ENCODE results near the gene SGIP1. TPM values are rescaled to one million over a fixed set of nuclear protein-coding genes. Genes with fewer than 3 reads are reported as not detected.

The SGIP1 gene
- total and polyA plus RNA-seq, 2 of the 4 experiments (the other 2 are of a cell fraction), result 27.1 to 42.7 TPM

DNA sequence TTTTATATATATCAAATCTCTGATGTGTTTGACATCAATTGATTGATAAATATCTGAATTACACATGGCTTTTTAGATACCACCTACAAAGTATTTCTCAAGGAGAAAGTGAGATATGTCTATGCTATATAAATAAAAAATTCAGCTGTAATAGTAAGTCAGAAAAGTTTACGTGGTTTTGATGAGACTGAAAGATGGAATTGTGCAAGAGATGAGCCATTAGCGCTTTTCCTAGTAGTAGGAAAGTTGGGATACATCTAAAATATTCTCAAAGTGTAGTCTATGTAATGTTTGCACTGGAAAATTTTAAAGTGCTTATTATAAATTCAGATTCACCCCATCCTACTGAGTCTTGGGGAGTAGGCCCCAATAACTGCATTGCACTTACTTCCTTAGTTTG, 49.1 kb downstream of the SGIP1 start:
- WGBS, 2 experiments (ENCODE audit: extremely low coverage in 2 of 2, insufficient read length in 1 of 2), result no CpG with 5 or more reads among the region's 2 CpGs
- H4K91ac ChIP-seq (ENCODE audit: insufficient read depth, low read depth, low read length), result no peak overlapping the region
- H3K23ac ChIP-seq (ENCODE audit: low read depth, low read length), result no peak overlapping the region
- H2AFZ ChIP-seq (replicated peaks; ENCODE audit: low read length, poor library complexity), result no peak overlapping the region
- H3K14ac ChIP-seq (replicated peaks; ENCODE audit: low read depth, low read length), result 0 out of 2 replicates have a peak overlapping the region, but pooled peaks have one; percentile 13
- H2AK5ac ChIP-seq (ENCODE audit: low read depth, low read length), result no peak overlapping the region
- no peak overlapping the region for H3K4ac ChIP-seq (ENCODE audit: low read depth, low read length)
- no peak overlapping the region for H3K4me2 ChIP-seq (ENCODE audit: low read depth, low read length)
- H3K27ac ChIP-seq (ENCODE audit: insufficient read depth, low read length), result no peak overlapping the region
- no TSS peak for BruUV-seq (replicated peaks)
- intact Hi-C loops (cut with micrococcal nuclease) (no loop called here), dilution Hi-C loops (cut with HindIII; ENCODE audit: low sequenced_read_pairs, unreplicated experiment) (no loop called here), in situ Hi-C loops (cut with MboI; ENCODE audit: low sequenced_read_pairs) (no loop called here)
- 0 out of 3 replicates have a peak overlapping the region, but pooled peaks have one; percentile 44 for H2BK15ac ChIP-seq (ENCODE audit: low read depth, low read length)
- no peaks in the 10 kb centered on the region for H3K9me3 ChIP-seq (ENCODE audit: control insufficient read depth, insufficient read depth, low read length)
- H2AK9ac ChIP-seq (replicated peaks; ENCODE audit: low read depth, low read length, poor library complexity), result no peak overlapping the region
- ATAC-seq (ENCODE audit: low read depth) (no peak), DNase-seq (peak; percentile 47)
- H3K18ac ChIP-seq (ENCODE audit: low read depth, low read length), result no peak overlapping the region
- H4K20me1 ChIP-seq (ENCODE audit: insufficient read depth, low read length), result peaks cover 37% of the 10 kb centered on the region; the same call in 1 of the 2 replicates
- peaks cover 4% of the 10 kb centered on the region; the same call in 1 of the 2 replicates for H3K9me1 ChIP-seq (ENCODE audit: insufficient read depth, low read length)
- no peak overlapping the region for H3K9ac ChIP-seq (ENCODE audit: low read depth, low read length)
- no peak overlapping the region for H3K56ac ChIP-seq (ENCODE audit: extremely low read depth, insufficient read depth, low read length)
- peaks cover 4% of the 10 kb centered on the region; the same call in 1 of the 2 replicates for H3K36me3 ChIP-seq (ENCODE audit: control insufficient read depth, insufficient read depth, low read length)
- no peaks in the 10 kb centered on the region for H3K27me3 ChIP-seq (ENCODE audit: control insufficient read depth, insufficient read depth, low read length)
- H3K4me1 ChIP-seq (ENCODE audit: control insufficient read depth, insufficient read depth, low read length), result peaks cover 3% of the 10 kb centered on the region
- H3K4me3 ChIP-seq (ENCODE audit: insufficient read depth, low read depth, low read length), result no peak overlapping the region
- H4K5ac ChIP-seq (ENCODE audit: low read depth, low read length), result no peak overlapping the region
- TF ChIP-seq POLR2A (IDR thresholded peaks at IDR 0.05; ENCODE audit: low read depth, low read length), result no peak
- TF ChIP-seq CHD1 (IDR thresholded peaks at IDR 0.05; ENCODE audit: low read depth, low read length), result no peak
- TF ChIP-seq, protein P1, sequence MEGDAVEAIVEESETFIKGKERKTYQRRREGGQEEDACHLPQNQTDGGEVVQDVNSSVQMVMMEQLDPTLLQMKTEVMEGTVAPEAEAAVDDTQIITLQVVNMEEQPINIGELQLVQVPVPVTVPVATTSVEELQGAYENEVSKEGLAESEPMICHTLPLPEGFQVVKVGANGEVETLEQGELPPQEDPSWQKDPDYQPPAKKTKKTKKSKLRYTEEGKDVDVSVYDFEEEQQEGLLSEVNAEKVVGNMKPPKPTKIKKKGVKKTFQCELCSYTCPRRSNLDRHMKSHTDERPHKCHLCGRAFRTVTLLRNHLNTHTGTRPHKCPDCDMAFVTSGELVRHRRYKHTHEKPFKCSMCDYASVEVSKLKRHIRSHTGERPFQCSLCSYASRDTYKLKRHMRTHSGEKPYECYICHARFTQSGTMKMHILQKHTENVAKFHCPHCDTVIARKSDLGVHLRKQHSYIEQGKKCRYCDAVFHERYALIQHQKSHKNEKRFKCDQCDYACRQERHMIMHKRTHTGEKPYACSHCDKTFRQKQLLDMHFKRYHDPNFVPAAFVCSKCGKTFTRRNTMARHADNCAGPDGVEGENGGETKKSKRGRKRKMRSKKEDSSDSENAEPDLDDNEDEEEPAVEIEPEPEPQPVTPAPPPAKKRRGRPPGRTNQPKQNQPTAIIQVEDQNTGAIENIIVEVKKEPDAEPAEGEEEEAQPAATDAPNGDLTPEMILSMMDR (conservative IDR thresholded peaks at IDR 0.05; ENCODE audit: low read depth, low read length), result no peak
- TF ChIP-seq CEBPB (IDR thresholded peaks at IDR 0.05; ENCODE audit: low read depth, low read length), result peak; percentile 83
- no peak overlapping the region for H2BK5ac ChIP-seq (ENCODE audit: low read depth, low read length, poor library complexity, severe bottlenecking)
- no peak overlapping the region for H2BK120ac ChIP-seq (ENCODE audit: low read depth, low read length)
- CTCF ChIA-PET, result no interaction called here
- peaks cover 28 to 59% of the 10 kb centered on the region in 2 experiments for H3K79me1 ChIP-seq (ENCODE audit: low read depth in 1 of 2, low read length in 2 of 2)
- POLR2A ChIA-PET (ENCODE audit: unreplicated experiment), result no interaction called here
- H4K8ac ChIP-seq (ENCODE audit: low read depth in 2 of 2, low read length in 2 of 2), result no peak overlapping the region
- no peak overlapping the region; the same call in 1 of the 2 replicates for H2BK20ac ChIP-seq (ENCODE audit: low read depth, low read length)

Data from IMR-90 (cell line).